Parietal lobe (tissue), 1 donor: ENCODE results near the gene GRXCR2. TPM values are rescaled to one million over a fixed set of nuclear protein-coding genes. Genes with fewer than 3 reads are reported as not detected.

Experiments
- total RNA-seq: library from RNA; depleted of rRNA; stranded (reverse); fragments of >200 nt; gene quantifications from one replicate; pipeline ENCODE4 v1.2.3, GENCODE V29; 2014

Gene GRXCR2, protein sequence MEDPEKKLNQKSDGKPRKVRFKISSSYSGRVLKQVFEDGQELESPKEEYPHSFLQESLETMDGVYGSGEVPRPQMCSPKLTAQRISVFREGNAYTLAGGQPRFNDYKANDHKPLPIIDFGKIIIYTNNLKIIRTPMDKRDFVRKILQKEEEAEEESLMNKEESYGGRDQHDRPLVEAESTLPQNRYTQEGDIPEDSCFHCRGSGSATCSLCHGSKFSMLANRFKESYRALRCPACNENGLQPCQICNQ
- not detected for total RNA-seq

DNA sequence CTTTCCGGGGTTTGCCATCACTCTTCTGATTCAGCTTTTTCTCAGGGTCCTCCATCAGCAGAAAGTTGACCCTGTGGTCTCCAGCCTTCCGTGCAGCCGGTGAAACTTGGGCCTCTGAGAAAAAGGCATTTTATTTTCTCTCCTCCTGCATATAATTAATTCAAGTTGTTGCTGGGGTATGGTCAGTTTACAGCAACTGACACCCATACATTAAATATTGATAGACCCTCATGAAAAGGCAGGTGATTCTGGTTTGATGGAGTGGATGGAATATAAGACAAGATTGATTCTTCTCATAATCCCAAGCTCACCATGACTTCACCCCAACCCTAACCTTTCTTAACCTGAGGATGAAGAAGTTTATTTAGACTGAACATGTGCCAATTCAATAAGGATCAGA lies at the start of gene GRXCR2:
GRXCR2 (minus strand) TSS at position 101 of the 400 bp plus-strand sequence; CDS start at position 55, 46 bp downstream.

DNA sequence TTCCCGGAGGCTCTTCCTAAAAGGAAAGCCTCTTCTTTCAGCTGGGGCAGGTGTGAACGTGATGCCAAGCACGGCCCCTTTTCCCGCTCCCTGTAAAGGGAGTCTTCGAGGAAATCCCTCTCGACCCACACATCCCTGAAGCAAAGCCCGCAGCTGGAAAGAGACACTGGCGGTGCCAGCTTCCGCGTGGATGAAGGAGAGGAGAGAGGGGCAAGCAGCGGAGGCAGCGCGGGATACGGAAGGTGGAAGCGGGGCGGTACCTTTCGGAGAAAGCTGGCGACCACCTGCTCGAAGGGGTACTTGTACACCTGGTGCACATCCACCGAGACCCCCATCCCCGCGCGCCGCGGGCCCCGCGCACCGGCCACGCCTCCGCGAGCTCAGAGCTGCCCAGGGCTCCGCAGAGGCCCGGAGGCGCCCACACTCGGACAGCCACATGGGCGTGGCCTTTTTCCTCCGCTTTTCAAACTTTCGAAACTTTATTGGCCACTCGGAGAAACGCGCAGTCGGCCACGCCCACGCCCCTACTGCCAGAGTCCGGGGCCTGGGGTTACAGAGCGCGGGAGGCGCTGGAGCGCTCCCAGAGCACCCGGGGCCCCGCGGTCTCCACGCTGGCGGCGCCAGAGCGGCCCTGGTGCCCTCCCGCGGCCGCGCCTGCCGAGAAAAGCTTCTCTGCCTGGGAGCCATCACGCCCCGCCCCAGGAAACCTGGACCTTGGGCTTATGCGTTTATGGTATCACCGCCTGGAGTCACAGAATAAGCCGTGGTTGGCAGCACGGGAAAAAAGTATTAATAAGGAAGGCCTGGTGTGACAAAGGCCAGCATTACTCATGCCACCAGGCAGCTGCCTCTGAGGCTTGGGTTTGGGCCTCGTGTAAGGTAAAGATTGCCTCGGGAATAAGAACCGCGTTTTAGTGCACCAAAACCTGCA lies 37.6 kb downstream of the GRXCR2 start, which contains the start of gene PRELID2:
PRELID2 (minus strand) TSS at position 426 of the 931 bp plus-strand sequence; CDS start at position 335, 91 bp downstream.

Other genes with a start within 250 kb of the GRXCR2 start
- gene PRELID2, start 37.7 kb downstream of the GRXCR2 start, total RNA-seq = 19.7 TPM
- gene SH3RF2, start 63.6 kb upstream of the GRXCR2 start, total RNA-seq = 0.94 TPM
- not detected for gene PLAC8L1, start 232.6 kb upstream of the GRXCR2 start, total RNA-seq